Gastroesophageal sphincter (tissue), 4 donors: Measurements from ENCODE around the gene HOXC10. TPM values are rescaled to one million over a fixed set of nuclear protein-coding genes. Genes with fewer than 3 reads are reported as not detected.

Source experiments
- ATAC-seq: fragments of 150-250 bp; one replicate; pipeline ENCODE4 v1.9.1; 2016; ENCODE audit warnings: mild to moderate bottlenecking, moderate library complexity
- H3K27ac ChIP-seq, 4 donors: fragments of 200-600 bp; sonication (generic) in 3 of 4; 1 replicate in 3 of 4; 2 replicates in 1 of 4; pipeline ENCODE4 v1.5.1; 2016 to 2019
- H3K27me3 ChIP-seq: fragments of 200-600 bp; sonication (generic); one replicate; pipeline ENCODE4 v1.5.1; 2019
- H3K36me3 ChIP-seq, 2 donors: fragments of 200-600 bp; sonication (generic); one replicate each; pipeline ENCODE4 v1.5.1; 2019; ENCODE audit warnings: control low read depth in 1 of 2
- H3K4me1 ChIP-seq, 3 donors: fragments of 200-600 bp; sonication (generic); 1 replicate in 2 of 3; 2 replicates in 1 of 3; pipeline ENCODE4 v1.5.1; 2016 to 2019; ENCODE audit warnings: control low read depth in 2 of 3
- H3K4me3 ChIP-seq, 2 donors: fragments of 200-600 bp; sonication (generic); one replicate each; pipeline ENCODE4 v1.5.1; 2019; ENCODE audit warnings: mild to moderate bottlenecking in 1 of 2, moderate library complexity in 1 of 2
- H3K9me3 ChIP-seq, 3 donors: fragments of 200-600 bp; sonication (generic); one replicate each; pipeline ENCODE4 v1.5.1; 2017 to 2019; ENCODE audit warnings: control low read depth in 2 of 3
- EP300 ChIP-seq: sonication (generic); formaldehyde crosslinking; IDR thresholded peaks from one replicate; pipeline ENCODE4 v1.6.1; 2017; ENCODE audit warnings: antibody characterized with exemption, mild to moderate bottlenecking
- POLR2A ChIP-seq, 2 donors: fragments of 450-650 bp; IDR thresholded peaks; one replicate each; pipeline ENCODE4 v1.6.1; 2017; ENCODE audit warnings: antibody characterized with exemption in 2 of 2, mild to moderate bottlenecking in 2 of 2, moderate library complexity in 1 of 2
- POLR2AphosphoS5 ChIP-seq: sonication (generic); formaldehyde crosslinking; IDR thresholded peaks from one replicate; pipeline ENCODE4 v1.6.1; 2017; ENCODE audit warnings: antibody characterized with exemption
- WGBS, 2 donors: methylation state at CpG; one replicate each; pipeline ENCODE4 v1.1.5; 2018; ENCODE audit warnings: low coverage in 1 of 2; 5-methylcytosine and 5-hydroxymethylcytosine counted together
- total RNA-seq, 4 donors: library from RNA; depleted of rRNA; stranded (reverse); fragments of >200 nt; gene quantifications; one replicate each; pipeline ENCODE4 v1.1.0, GENCODE V29; 2016
- TF ChIP-seq, protein P1 (sequence below), 4 experiments: fragments of 200-600 bp in 2 of 4; fragments of 450-650 bp in 2 of 4; sonication (generic) in 1 of 4; IDR thresholded peaks; one replicate each; pipeline ENCODE4 v1.5.1; 2017 to 2019; ENCODE audit warnings: antibody characterized with exemption in 4 of 4, mild to moderate bottlenecking in 2 of 4, moderate library complexity in 2 of 4

Gene HOXC10
- total RNA-seq, 4 donors from 2014 or later, result not detected

DNA sequence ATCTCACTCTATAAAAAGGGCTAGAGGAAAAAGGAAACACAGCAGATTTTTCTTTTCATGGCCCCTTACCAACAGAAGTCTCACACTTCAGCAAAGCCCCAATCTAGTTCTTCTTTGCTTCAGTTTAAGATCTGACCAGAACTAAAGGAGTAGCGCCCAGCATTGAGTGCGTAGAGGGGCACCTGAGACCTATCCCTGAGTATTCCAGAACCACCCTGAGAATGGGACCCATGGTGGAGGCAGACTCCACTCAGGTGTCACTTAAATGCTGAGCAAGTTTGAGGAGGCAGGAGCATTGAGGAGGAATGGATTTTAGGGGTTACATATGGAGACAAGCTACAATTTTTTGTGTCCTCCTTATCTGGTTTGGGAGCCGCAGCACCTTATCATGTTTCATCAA lies 13.8 kb upstream of the HOXC10 start:
- Histone ChIP-seq H3K27ac (no peak overlapping the region), H3K4me1 (peaks cover 0 to 39% (median 19%) of the 10 kb centered on the region in 3 donors), H3K9me3 (no peaks in the 10 kb centered on the region), H3K36me3 (no peaks in the 10 kb centered on the region), H3K4me3 (no peak overlapping the region), H3K27me3 (peaks cover 100% of the 10 kb centered on the region)
- 71 to 100% methylated on average over 2 of the region's 3 CpGs for WGBS, 2 donors
- no peak for ATAC-seq
- no peak for TF ChIP-seq EP300
- TF ChIP-seq, protein P1, sequence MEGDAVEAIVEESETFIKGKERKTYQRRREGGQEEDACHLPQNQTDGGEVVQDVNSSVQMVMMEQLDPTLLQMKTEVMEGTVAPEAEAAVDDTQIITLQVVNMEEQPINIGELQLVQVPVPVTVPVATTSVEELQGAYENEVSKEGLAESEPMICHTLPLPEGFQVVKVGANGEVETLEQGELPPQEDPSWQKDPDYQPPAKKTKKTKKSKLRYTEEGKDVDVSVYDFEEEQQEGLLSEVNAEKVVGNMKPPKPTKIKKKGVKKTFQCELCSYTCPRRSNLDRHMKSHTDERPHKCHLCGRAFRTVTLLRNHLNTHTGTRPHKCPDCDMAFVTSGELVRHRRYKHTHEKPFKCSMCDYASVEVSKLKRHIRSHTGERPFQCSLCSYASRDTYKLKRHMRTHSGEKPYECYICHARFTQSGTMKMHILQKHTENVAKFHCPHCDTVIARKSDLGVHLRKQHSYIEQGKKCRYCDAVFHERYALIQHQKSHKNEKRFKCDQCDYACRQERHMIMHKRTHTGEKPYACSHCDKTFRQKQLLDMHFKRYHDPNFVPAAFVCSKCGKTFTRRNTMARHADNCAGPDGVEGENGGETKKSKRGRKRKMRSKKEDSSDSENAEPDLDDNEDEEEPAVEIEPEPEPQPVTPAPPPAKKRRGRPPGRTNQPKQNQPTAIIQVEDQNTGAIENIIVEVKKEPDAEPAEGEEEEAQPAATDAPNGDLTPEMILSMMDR (IDR thresholded peaks at IDR 0.05), result no peak
- no peak for TF ChIP-seq POLR2A (IDR thresholded peaks at IDR 0.05)
- no peak for TF ChIP-seq POLR2AphosphoS5

DNA sequence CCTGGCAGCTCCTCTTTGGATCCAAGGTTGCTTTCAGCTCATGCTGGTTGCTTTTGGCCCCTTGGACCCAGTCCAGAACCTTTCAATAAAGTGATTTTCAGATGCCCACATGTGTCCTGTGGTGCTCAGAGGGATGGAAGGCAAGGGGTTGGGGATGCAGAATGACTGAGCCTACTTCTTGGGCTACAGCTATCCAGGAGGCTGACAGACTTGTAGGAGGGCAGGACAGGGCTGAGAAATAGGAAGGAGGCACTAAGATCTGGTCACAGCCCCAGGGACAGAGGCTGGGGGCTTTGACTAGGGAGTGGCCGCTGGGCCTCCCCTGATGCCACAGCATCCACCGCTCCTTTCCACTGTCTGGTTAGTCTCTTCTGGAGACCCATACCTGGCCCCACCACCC lies 13.3 kb upstream of the HOXC10 start:
- WGBS, 2 donors, result no CpG with 5 or more reads among the region's 2 CpGs
- H3K4me1 ChIP-seq, result peaks cover 0 to 34% (median 15%) of the 10 kb centered on the region in 3 donors
- TF ChIP-seq POLR2A (IDR thresholded peaks at IDR 0.05) (no peak), POLR2AphosphoS5 (no peak), EP300 (no peak)
- TF ChIP-seq, protein P1 (IDR thresholded peaks at IDR 0.05), result no peak
- no peak overlapping the region for H3K4me3 ChIP-seq
- H3K27ac ChIP-seq, result no peak overlapping the region
- peaks cover 100% of the 10 kb centered on the region for H3K27me3 ChIP-seq
- H3K36me3 ChIP-seq, result no peaks in the 10 kb centered on the region
- ATAC-seq, result no peak
- H3K9me3 ChIP-seq, result no peaks in the 10 kb centered on the region

DNA sequence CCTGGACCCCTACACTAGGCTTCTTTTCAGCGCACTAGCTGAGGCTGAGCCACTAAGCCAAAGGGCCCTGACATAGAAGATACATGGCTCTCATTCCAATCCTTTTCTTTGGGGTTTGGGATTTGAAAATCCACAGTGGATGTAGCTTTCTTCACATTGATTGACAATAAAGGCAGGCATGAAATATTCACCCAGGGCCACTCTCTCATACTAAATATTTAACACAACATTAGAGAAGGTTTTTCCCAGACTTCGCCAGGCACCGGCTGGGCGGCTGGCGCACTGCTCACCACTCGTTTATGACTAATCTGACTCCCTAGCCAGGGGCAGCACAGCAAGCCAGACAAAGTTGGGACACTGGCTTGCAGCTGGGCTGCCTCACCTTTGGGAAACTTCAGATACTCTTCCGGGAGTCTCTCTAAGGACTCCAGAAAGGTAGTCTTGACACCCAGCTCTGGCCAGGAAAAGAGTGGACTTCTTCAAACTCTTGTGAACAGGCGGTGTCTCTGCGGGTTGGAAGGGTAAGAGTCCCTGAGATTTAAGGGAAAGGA lies 12.7 kb upstream of the HOXC10 start:
- peaks cover 0 to 32% (median 14%) of the 10 kb centered on the region in 3 donors for H3K4me1 ChIP-seq
- peaks cover 100% of the 10 kb centered on the region for H3K27me3 ChIP-seq
- no peaks in the 10 kb centered on the region for H3K9me3 ChIP-seq
- no peaks in the 10 kb centered on the region for H3K36me3 ChIP-seq
- H3K27ac ChIP-seq, result no peak overlapping the region
- no peak overlapping the region for H3K4me3 ChIP-seq
- TF ChIP-seq POLR2A (IDR thresholded peaks at IDR 0.05) (no peak), POLR2AphosphoS5 (no peak), EP300 (no peak)
- TF ChIP-seq, protein P1 (IDR thresholded peaks at IDR 0.05), result no peak
- WGBS, 2 donors, result 20 to 43% methylated on average over 1 to 2 of the region's 9 CpGs
- ATAC-seq, result no peak

DNA sequence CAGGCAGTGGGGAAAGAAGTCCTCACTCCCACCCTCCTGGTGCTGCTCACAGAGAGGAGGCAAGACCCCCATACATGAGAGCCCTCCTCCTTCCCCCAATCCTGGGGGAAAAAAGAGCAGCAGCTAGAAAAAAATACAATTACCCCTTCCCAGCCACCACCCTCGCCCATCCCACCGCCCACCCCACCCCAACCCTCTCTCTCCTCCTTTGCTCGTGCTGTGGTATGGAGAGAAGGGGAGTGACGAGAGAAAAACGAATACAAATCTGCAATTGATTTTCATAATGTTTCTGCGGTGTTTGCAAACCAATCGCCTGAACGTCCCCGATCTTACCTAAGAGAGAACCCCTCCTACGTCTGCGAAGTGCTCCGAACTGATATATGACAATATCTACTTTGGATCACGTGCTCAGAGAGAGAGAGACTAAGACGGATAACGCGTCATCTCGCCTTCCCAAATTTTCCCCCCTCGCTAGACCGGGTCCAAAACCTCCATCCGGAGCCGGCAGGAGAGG lies 12.2 kb upstream of the HOXC10 start, which contains the start of gene HOXC11:
TSS of gene HOXC11 (plus strand) at position 405 of the 514 bp plus-strand sequence. CDS start 116 bp downstream, outside the sequence.
- no peak for ATAC-seq
- TF ChIP-seq, protein P1 (IDR thresholded peaks at IDR 0.05), result no peak
- TF ChIP-seq POLR2A (IDR thresholded peaks at IDR 0.05) (no peak), POLR2AphosphoS5 (no peak), EP300 (no peak)
- Histone ChIP-seq H3K9me3 (no peaks in the 10 kb centered on the region), H3K27me3 (peaks cover 100% of the 10 kb centered on the region), H3K27ac (no peak within 1 kb of the TSS), H3K4me3 (peak within 1 kb of the TSS in 1 of 2 donors; percentile 37), H3K4me1 (peaks cover 0 to 32% (median 14%) of the 10 kb centered on the region in 3 donors), H3K36me3 (no peaks in the 10 kb centered on the region)
- 7 to 28% methylated on average over 3 to 12 of the region's 21 CpGs for WGBS, 2 donors
